Naive thymus-derived CD8-positive, alpha-beta T cell (primary cell): ENCODE data around the gene LIM2. TPM values are rescaled to one million over a fixed set of nuclear protein-coding genes. Genes with fewer than 3 reads are reported as not detected.
"Not testable (repeated sequence)": the region's sequence is repeated elsewhere in the genome, so short reads cannot be mapped to it uniquely, and the experiment has no call there.

Experiments used
- ATAC-seq, 2 donors: fragments of 150-1000 bp; cut with Tn5 transposase in 1 of 2; sonication (Bioruptor Pico), chemical (Tn5 transposase) in 1 of 2; 1 replicate in 1 of 2; 2 replicates in 1 of 2; pipeline ENCODE4 v1.10.0; 2021; ENCODE audit warnings: mild to moderate bottlenecking in 2 of 2, moderate library complexity in 2 of 2
- POLR2A ChIA-PET: fragments of 350-600 bp; sonication (Branson Sonifier 250); formaldehyde crosslinking; loops from one replicate; lab custom pipeline; 2021; ENCODE audit warnings: antibody characterized with exemption; lab: Charles Lee
- DNase-seq, 10 donors: peaks; one replicate each; pipeline versions ENCODE4 v3.0.0 to v3.0.0-alpha.2; 2020 to 2022
- H3K27ac Mint-ChIP-seq, 10 donors: one replicate each; pipeline ENCODE4 v1.8.0; 2020 to 2022; ENCODE audit warnings: mild to moderate bottlenecking in 10 of 10, mixed read lengths in 10 of 10, moderate library complexity in 4 of 10, inconsistent platforms in 1 of 10
- H3K27me3 Mint-ChIP-seq, 5 donors: one replicate each; pipeline ENCODE4 v1.8.0; 2021 to 2022; ENCODE audit warnings: mixed read lengths in 5 of 5
- H3K36me3 Mint-ChIP-seq, 3 donors: one replicate each; pipeline ENCODE4 v1.8.0; 2020 to 2022; ENCODE audit warnings: mixed read lengths in 3 of 3, mild to moderate bottlenecking in 2 of 3, inconsistent platforms in 1 of 3
- H3K4me1 Mint-ChIP-seq, 4 donors: one replicate each; pipeline ENCODE4 v1.8.0; 2021 to 2022; ENCODE audit warnings: mixed read lengths in 4 of 4
- H3K4me3 Mint-ChIP-seq, 10 donors: one replicate each; pipeline ENCODE4 v1.8.0; 2020 to 2022; ENCODE audit warnings: mild to moderate bottlenecking in 10 of 10, mixed read lengths in 10 of 10, moderate library complexity in 6 of 10, inconsistent platforms in 1 of 10
- H3K9me3 Mint-ChIP-seq, 9 donors: one replicate each; pipeline ENCODE4 v1.8.0; 2020 to 2022; ENCODE audit warnings: mixed read lengths in 9 of 9, mild to moderate bottlenecking in 3 of 9, inconsistent platforms in 1 of 9, moderate library complexity in 1 of 9
- polyA plus RNA-seq, 3 donors: library from polyadenylated mRNA; unstranded; fragments of 300-500 nt; fragmentation: Illumina TruSeq; gene quantifications; one replicate each; pipeline ENCODE4 v1.2.3, GENCODE V29; 2021
- total RNA-seq, 8 experiments: library from RNA in 2 of 8; stranded (reverse) in 2 of 8; gene quantifications; one replicate each; pipeline ENCODE4 v1.2.3 and lab custom pipeline; 2021 to 2026

The LIM2 gene
- total and polyA plus RNA-seq, 5 experiments from 2014 or later: 0.68 TPM; not detected in 4

DNA sequence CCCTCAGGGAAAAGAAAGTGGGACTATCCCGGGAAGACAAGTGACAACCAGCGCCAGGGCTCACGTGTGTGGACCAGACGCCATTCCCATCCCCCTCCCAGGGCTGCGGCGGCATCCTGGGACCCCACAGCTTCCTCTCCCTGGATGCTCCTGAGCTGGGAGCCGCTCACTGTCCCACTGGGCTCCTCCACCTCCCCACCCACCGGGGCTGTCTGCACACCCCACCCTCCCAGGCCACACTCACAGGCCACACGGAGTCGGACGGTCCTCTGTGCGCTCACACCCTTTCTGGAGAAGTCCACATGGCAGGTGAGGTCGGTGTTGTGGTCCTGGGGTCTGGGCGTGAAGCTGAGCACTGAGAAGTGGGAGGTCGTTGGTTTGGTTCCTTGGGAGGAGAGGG is 28.6 kb upstream of the LIM2 start:
- Mint-ChIP-seq H3K27me3 (peaks cover 3 to 29% (median 12%) of the 10 kb centered on the region in 5 donors), H3K4me1 (peaks cover 0 to 24% (median 5%) of the 10 kb centered on the region in 4 donors)
- POLR2A ChIA-PET: interaction anchor here (0.6 kb wide), 1 partner anchor 83 kb away, joined by 3 read pairs; no protein-coding TSS in a partner anchor
- not testable (repeated sequence) for H3K9me3 Mint-ChIP-seq, H3K36me3 Mint-ChIP-seq, H3K4me3 Mint-ChIP-seq, DNase-seq, ATAC-seq, H3K27ac Mint-ChIP-seq

DNA sequence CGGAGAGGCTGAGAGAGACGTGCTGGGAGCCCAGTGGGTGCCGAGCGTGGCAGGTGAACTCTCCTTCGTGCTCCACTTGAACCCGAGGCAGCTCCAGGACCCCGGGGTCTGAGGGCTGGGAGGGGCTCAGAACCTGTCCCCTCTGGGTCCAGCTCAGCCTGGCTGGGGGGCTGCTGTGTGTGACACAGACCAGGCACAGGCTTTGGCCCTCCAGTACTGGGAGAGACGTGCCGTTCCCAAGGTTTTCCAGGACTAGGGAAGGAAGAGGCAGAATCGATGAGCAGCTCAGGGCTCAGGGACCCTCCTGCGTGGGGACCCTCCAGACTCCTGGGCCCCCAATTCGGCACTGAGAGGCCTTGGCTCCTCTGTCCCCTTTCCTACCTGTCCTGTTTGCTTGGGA is 27.4 kb upstream of the LIM2 start:
- Mint-ChIP-seq H3K36me3 (no peaks in the 10 kb centered on the region), H3K9me3 (no peaks in the 10 kb centered on the region), H3K27ac (no peak overlapping the region), H3K27me3 (peaks cover 3 to 20% (median 14%) of the 10 kb centered on the region in 5 donors), H3K4me3 (no peak overlapping the region), H3K4me1 (peaks cover 0 to 23% (median 5%) of the 10 kb centered on the region in 4 donors)
- DNase-seq: no peak
- no peak for ATAC-seq
- POLR2A ChIA-PET: no interaction called here

- no peaks in the 10 kb centered on the region for H3K36me3 Mint-ChIP-seq
- no peak for DNase-seq
- peaks cover 0 to 15% (median 0%) of the 10 kb centered on the region in 4 donors for H3K4me1 Mint-ChIP-seq
- ATAC-seq: no peak
- POLR2A ChIA-PET: no interaction called here
- H3K27me3 Mint-ChIP-seq: peaks cover 0 to 18% (median 6%) of the 10 kb centered on the region in 5 donors
- H3K9me3 Mint-ChIP-seq: peaks cover 0 to 2% (median 0%) of the 10 kb centered on the region in 9 donors
- no peak overlapping the region for H3K4me3 Mint-ChIP-seq
- no peak overlapping the region for H3K27ac Mint-ChIP-seq
Observed at GRCh38 chr19:51410950-51411748, 23.4 kb upstream of the LIM2 start.

- peak; percentile 50 to 63 for ATAC-seq
- POLR2A ChIA-PET: no interaction called here
- H3K9me3 Mint-ChIP-seq: peaks cover 0 to 13% (median 8%) of the 10 kb centered on the region in 9 donors
- H3K4me1 Mint-ChIP-seq: peaks cover 0 to 15% (median 0%) of the 10 kb centered on the region in 4 donors
- H3K27ac Mint-ChIP-seq: peak overlapping the region in 1 of 10 donors; percentile 9
- H3K4me3 Mint-ChIP-seq: no peak overlapping the region
- peak in 4 of 10 donors; percentile 9 to 37 (median 24) for DNase-seq
- peaks cover 0 to 22% (median 7%) of the 10 kb centered on the region in 5 donors for H3K27me3 Mint-ChIP-seq
- peaks cover 0 to 10% (median 6%) of the 10 kb centered on the region in 3 donors for H3K36me3 Mint-ChIP-seq
Observed at GRCh38 chr19:51407511-51408131, 19.8 kb upstream of the LIM2 start.

DNA sequence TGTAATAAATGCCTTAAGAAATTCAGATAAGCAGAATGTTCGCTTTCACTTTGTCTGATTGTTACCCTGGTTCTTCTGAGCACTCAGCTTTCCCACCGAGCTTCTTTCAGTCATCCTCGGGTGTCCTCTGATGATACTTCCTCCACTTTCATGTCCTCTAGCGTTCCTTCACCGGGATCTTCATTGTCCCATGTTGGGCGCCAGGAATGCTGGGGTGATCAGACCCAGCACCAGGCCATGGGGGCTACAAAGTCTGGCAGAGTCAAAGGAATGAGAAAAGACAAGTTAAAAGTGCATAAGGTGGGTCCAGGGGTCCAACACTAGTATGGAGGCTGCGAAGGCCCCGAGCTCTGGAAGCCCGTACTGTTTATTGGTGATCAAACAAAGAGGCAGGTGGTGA is 14.3 kb upstream of the LIM2 start:
- Mint-ChIP-seq H3K36me3 (peaks cover 0 to 20% (median 11%) of the 10 kb centered on the region in 3 donors), H3K4me1 (peaks cover 0 to 15% (median 1%) of the 10 kb centered on the region in 4 donors), H3K27me3 (peaks cover 0 to 14% (median 3%) of the 10 kb centered on the region in 5 donors), H3K27ac (peak overlapping the region in 1 of 10 donors; percentile 21), H3K4me3 (no peak overlapping the region), H3K9me3 (peaks cover 0 to 26% (median 21%) of the 10 kb centered on the region in 9 donors)
- POLR2A ChIA-PET: interaction anchor here (0.6 kb wide), 1 partner anchor 33 kb away, joined by 6 read pairs; no protein-coding TSS in a partner anchor
- DNase-seq: no peak
- ATAC-seq: no peak

GRCh38 chr19:51399936-51400335 is 12.2 kb upstream of the LIM2 start:
- POLR2A ChIA-PET: interaction anchor here (0.5 kb wide), 1 partner anchor 51 kb away, joined by 3 read pairs; no protein-coding TSS in a partner anchor
- H3K27ac Mint-ChIP-seq, DNase-seq, H3K4me3 Mint-ChIP-seq, ATAC-seq, H3K27me3 Mint-ChIP-seq: not testable (repeated sequence)
- peaks cover 2 to 30% (median 5%) of the 10 kb centered on the region in 4 donors for H3K4me1 Mint-ChIP-seq
- peaks cover 0 to 24% (median 21%) of the 10 kb centered on the region in 9 donors for H3K9me3 Mint-ChIP-seq
- H3K36me3 Mint-ChIP-seq: peaks cover 0 to 20% (median 11%) of the 10 kb centered on the region in 3 donors

GRCh38 chr19:51399231-51399630 is 11.5 kb upstream of the LIM2 start:
- Mint-ChIP-seq H3K36me3 (peaks cover 0 to 20% (median 11%) of the 10 kb centered on the region in 3 donors), H3K4me1 (peaks cover 2 to 37% (median 12%) of the 10 kb centered on the region in 4 donors), H3K9me3 (peaks cover 0 to 24% (median 21%) of the 10 kb centered on the region in 9 donors), H3K27me3 (peaks cover 0 to 7% (median 0%) of the 10 kb centered on the region in 5 donors), H3K4me3 (no peak overlapping the region), H3K27ac (no peak overlapping the region)
- DNase-seq: no peak
- POLR2A ChIA-PET: interaction anchor here (1.0 kb wide), 1 partner anchor 42 kb away, joined by 3 read pairs; no protein-coding TSS in a partner anchor
- ATAC-seq: no peak

- no peak overlapping the region for H3K27ac Mint-ChIP-seq
- H3K36me3 Mint-ChIP-seq: peaks cover 0 to 15% (median 9%) of the 10 kb centered on the region in 3 donors
- peaks cover 0 to 3% (median 0%) of the 10 kb centered on the region in 5 donors for H3K27me3 Mint-ChIP-seq
- peak in 2 of 10 donors; percentile 30 to 33 for DNase-seq
- POLR2A ChIA-PET: interaction anchor here (0.6 kb wide), 1 partner anchor 259 kb away, joined by 3 read pairs; no protein-coding TSS in a partner anchor
- ATAC-seq: no peak
- H3K4me1 Mint-ChIP-seq: peaks cover 5 to 44% (median 18%) of the 10 kb centered on the region in 4 donors
- H3K9me3 Mint-ChIP-seq: peaks cover 0 to 19% (median 17%) of the 10 kb centered on the region in 9 donors
- H3K4me3 Mint-ChIP-seq: no peak overlapping the region
Observed at GRCh38 chr19:51398096-51398704, 10.4 kb upstream of the LIM2 start.

- H3K4me3 Mint-ChIP-seq, ATAC-seq, DNase-seq, H3K27ac Mint-ChIP-seq, H3K27me3 Mint-ChIP-seq, H3K36me3 Mint-ChIP-seq: not testable (repeated sequence)
- POLR2A ChIA-PET: interaction anchor here (0.7 kb wide), 1 partner anchor 56 kb away, joined by 4 read pairs; no protein-coding TSS in a partner anchor
- Mint-ChIP-seq H3K9me3 (peaks cover 0 to 12% (median 10%) of the 10 kb centered on the region in 9 donors), H3K4me1 (peaks cover 5 to 47% (median 19%) of the 10 kb centered on the region in 4 donors)
Observed at GRCh38 chr19:51397453-51397852, 9.7 kb upstream of the LIM2 start.

DNA sequence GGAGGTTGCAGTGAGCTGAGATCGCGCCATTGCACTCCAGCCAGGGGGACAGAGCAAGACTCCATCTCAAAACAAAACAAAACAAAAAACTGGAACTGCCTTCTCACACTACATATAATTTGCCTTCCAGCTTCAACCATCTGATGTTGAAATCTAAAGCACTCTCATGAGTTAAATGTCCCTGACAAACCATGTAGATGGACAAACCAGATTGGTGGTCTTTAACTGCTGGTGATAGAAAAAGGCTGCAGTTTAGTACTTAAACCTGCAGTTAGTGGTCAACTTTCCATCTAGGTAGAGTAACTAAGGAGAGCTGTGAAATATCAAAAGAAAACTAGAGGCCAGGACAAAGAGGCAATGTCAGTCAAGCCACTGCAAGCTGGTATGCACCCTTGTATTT is 8.4 kb upstream of the LIM2 start:
- Mint-ChIP-seq H3K4me3 (peak overlapping the region in 3 of 10 donors; percentile 1 to 46 (median 20)), H3K4me1 (peaks cover 5 to 51% (median 22%) of the 10 kb centered on the region in 4 donors), H3K27ac (no peak overlapping the region), H3K36me3 (no peaks in the 10 kb centered on the region), H3K9me3 (peaks cover 0 to 3% (median 0%) of the 10 kb centered on the region in 9 donors), H3K27me3 (peaks cover 0 to 4% (median 0%) of the 10 kb centered on the region in 5 donors)
- DNase-seq (no peak), ATAC-seq (no peak)
- POLR2A ChIA-PET: interaction anchor here (0.6 kb wide), 1 partner anchor 26 kb away, joined by 3 read pairs; no protein-coding TSS in a partner anchor

- H3K9me3 Mint-ChIP-seq: no peaks in the 10 kb centered on the region
- H3K4me3 Mint-ChIP-seq: peak overlapping the region; percentile 81 to 93 (median 88)
- POLR2A ChIA-PET: interaction anchor here (0.6 to 1.5 kb wide), 4 partner anchors 18 to 47 kb away, joined by 3 to 13 read pairs (median 3); partner anchors contain the start of gene ETFB
- no peaks in the 10 kb centered on the region for H3K36me3 Mint-ChIP-seq
- peak; percentile 63 to 92 (median 84) for DNase-seq
- peak; percentile 97 to 98 for ATAC-seq
- H3K27me3 Mint-ChIP-seq: peaks cover 0 to 6% (median 0%) of the 10 kb centered on the region in 5 donors
- peak overlapping the region; percentile 70 to 93 (median 88) for H3K27ac Mint-ChIP-seq
- peaks cover 9 to 55% (median 27%) of the 10 kb centered on the region in 4 donors for H3K4me1 Mint-ChIP-seq
Observed at GRCh38 chr19:51394050-51394836, 6.5 kb upstream of the LIM2 start.
